ENCODE results near the gene HEG1.

HEG1 gene

GRCh38 chr3:125050488-125051090 lies 5.2 kb downstream of the HEG1 start:
- no peak for DNase-seq (ENCODE audit: low read depth)

DNA sequence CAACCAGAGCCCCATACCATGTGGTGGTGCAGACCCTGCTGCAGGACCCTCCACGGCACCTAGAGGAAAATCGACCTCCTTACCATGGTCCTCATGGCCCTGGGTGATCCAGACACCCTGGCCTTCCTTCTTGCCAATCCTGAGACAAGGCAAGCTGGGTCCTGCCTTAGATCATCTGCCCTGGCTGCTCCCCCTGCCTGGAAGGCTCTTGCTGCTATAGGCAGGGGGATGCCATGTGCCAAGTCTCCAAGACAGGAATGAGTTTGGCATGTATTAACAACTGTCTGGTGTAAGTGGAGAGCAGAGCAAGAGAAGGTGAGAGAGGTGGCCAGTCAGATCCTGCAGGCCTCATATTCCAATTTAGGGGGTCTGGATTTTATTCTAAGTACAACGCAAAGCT lies 7.5 kb downstream of the HEG1 start:
- no peak for DNase-seq (ENCODE audit: low read depth)

DNA sequence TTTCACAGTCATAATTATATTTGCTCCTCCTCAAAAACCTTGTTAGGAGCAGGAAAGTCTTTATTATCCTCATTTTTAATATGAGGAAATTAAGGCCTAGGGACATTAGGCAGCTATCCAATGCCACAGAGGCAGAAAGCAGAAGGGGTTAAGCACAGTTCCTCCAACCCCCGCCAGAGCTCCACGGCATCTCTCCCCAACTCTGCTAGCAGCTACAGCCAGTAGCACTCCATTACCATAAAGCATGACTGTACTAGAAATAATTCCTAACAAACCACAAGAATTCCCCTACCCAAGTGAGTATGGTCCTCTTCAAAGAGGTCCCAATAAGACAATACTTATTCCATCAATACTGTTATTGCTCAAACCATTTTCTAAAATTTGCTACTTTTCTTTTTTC lies 9.8 kb downstream of the HEG1 start:
- no peak for DNase-seq (ENCODE audit: low read depth)

GRCh38 chr3:125045194-125045593 lies 10.6 kb downstream of the HEG1 start:
- no peak for DNase-seq (ENCODE audit: low read depth)

- DNase-seq (ENCODE audit: low read depth) = no peak
Measured at GRCh38 chr3:125043599-125044151, 12.1 kb downstream of the HEG1 start.

- no peak for DNase-seq (ENCODE audit: low read depth)
Measured at GRCh38 chr3:125042725-125043406, 12.9 kb downstream of the HEG1 start.

- no peak for DNase-seq (ENCODE audit: low read depth)
Measured at GRCh38 chr3:125039131-125040100, 16.4 kb downstream of the HEG1 start.

GRCh38 chr3:125037498-125038150 lies 18.2 kb downstream of the HEG1 start:
- DNase-seq (ENCODE audit: low read depth) = no peak

DNA sequence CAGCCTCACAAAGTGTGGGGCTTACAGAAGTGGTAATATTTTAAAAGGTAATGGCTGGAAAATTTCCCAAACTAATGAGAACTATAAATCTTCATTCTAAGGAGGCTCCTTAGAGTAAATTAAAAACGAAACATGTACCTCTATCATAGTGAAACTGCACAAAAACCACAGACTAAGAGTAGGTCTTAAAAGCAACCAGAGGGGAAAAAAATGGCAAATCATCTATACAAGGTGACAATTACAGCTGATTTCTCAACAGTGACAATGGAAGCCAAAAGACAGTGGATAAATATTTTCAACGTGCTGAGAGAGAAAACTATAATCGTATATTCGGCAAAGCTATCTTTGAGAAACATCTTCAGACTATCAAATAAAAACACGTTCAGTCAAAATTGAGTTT lies 20.6 kb downstream of the HEG1 start:
- no peak for DNase-seq (ENCODE audit: low read depth)

DNA sequence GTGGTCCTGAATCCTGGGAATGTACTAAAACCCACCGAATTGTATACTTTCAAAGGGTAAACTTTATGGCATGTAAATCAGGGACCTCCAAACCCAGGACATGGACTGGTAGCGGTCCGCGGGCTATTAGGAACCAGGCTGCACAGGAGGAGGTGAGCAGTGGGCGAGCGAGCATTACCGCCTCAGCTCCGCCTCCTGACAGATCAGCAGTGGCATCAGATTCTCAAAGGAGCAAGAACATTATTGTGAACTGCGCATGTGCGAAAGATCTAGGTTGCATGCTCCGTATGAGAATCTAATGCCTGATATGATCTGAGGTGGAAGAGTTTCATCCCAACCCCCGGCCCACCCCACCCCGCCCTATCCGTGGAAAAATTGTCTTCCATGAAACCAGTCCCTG lies 22.2 kb downstream of the HEG1 start:
- DNase-seq (ENCODE audit: low read depth) = no peak

- DNase-seq (ENCODE audit: low read depth) = no peak
Measured at GRCh38 chr3:125033135-125033534, 22.7 kb downstream of the HEG1 start.

DNA sequence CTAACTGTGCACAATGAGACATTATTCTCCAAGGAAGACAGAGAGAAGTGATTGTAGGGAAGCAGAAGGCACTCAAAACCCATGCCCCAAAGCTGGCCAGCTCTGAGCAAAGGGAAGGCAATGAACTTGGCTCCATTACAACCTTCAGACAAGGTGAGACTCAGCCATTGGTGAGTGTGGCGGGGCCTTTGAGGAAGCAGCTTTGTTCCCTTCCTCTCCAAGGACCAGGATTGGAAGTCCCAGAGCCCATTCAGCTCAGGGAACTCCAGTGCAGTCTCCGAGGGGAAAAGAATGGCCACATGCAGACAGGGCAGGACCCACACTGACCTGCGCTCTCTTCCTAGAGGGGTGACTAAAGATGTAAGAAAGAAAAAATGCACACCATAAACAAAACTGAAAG lies 23.1 kb downstream of the HEG1 start:
- DNase-seq (ENCODE audit: low read depth) = no peak

GRCh38 chr3:125032100-125032643 lies 23.6 kb downstream of the HEG1 start:
- DNase-seq (ENCODE audit: low read depth) = no peak

GRCh38 chr3:125031544-125031943 lies 24.3 kb downstream of the HEG1 start:
- DNase-seq (ENCODE audit: low read depth) = no peak

- DNase-seq (ENCODE audit: low read depth) = no peak
Measured at GRCh38 chr3:125028657-125029056, 27.1 kb downstream of the HEG1 start.

DNA sequence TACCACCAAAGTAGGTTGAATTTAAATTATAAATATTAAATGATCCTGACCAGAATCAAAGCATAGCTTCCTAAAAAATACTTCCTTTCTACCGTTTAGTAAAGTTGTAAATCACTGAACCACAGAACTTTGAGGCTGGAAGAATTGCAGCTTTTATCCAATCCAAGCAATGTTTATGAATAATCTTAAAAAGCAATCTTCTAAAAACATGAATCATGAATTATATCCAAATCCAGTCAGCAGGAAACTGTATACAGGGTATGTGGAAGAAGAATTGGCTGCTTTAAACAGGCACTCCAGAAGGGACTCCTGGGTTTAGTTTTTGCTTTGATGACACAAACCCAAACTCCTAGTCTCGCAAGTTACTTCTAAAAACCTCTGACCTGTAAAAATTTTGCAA lies 30.2 kb downstream of the HEG1 start:
- no peak for DNase-seq (ENCODE audit: low read depth)

GRCh38 chr3:125024817-125025216 lies 31.0 kb downstream of the HEG1 start:
- DNase-seq (ENCODE audit: low read depth) = no peak

- no peak for DNase-seq (ENCODE audit: low read depth)
Measured at GRCh38 chr3:125023833-125024555, 31.8 kb downstream of the HEG1 start.

DNA sequence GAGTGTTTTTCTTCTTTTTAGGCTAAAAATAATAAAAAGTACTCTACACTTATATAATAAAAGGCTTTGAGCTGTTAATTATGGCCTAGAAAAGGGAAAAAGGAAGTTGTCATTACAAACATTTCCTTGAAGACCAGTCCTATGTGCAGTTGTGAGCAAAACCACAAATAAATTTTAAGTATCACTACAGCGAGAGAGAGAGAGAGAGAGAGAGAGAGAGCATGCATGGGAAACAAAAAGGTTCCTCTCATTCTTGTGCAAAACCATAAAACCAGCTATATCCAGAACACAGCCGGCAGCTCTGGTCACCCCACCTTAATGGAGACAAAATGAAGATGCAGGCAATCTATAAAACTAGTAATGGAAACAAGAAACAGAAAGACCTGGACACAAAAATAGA lies 33.6 kb downstream of the HEG1 start:
- DNase-seq (ENCODE audit: low read depth) = no peak

GRCh38 chr3:125019271-125019670 lies 36.5 kb downstream of the HEG1 start:
- DNase-seq (ENCODE audit: low read depth) = no peak

- no peak for DNase-seq (ENCODE audit: low read depth)
Measured at GRCh38 chr3:125017406-125017805, 38.4 kb downstream of the HEG1 start.

Data from activated T-cell treated with anti-CD3 and anti-CD28 coated beads for 24 hours (primary cell).